IMR-90 (cell line): ENCODE results near the gene TMEM260.

Experiments used
- CHD1 ChIP-seq: IDR thresholded peaks from 2 replicates; pipeline ENCODE4 v1.6.1; 2012; ENCODE audit warnings: low read depth, low read length, improper control_type of control experiment
- FOS ChIP-seq: fragments of 150-350 bp; IDR thresholded peaks from 2 replicates; pipeline ENCODE4 v1.6.1; 2016; ENCODE audit warnings: low read depth, low read length
- MAZ ChIP-seq: IDR thresholded peaks from 2 replicates; pipeline ENCODE4 v1.6.1; 2012; ENCODE audit warnings: low read depth, mild to moderate bottlenecking, low read length, improper control_type of control experiment, moderate library complexity, borderline replicate concordance
- MXI1 ChIP-seq: IDR thresholded peaks from 2 replicates; pipeline ENCODE4 v1.6.1; 2012; ENCODE audit warnings: low read depth, mild to moderate bottlenecking, low read length, moderate library complexity, borderline replicate concordance
- POLR2A ChIP-seq: IDR thresholded peaks from 2 replicates; pipeline ENCODE4 v1.6.1; 2012; ENCODE audit warnings: mild to moderate bottlenecking, low read depth, low read length
- RAD21 ChIP-seq: IDR thresholded peaks from 2 replicates; pipeline ENCODE4 v1.6.1; 2012; ENCODE audit warnings: low read length, improper control_type of control experiment
- RCOR1 ChIP-seq: IDR thresholded peaks from 2 replicates; pipeline ENCODE4 v1.6.1; 2012; ENCODE audit warnings: mild to moderate bottlenecking, low read length, improper control_type of control experiment; ENCODE audit not compliant: insufficient replicate concordance
- RFX5 ChIP-seq: IDR thresholded peaks from 2 replicates; pipeline ENCODE4 v1.8.0; 2012; ENCODE audit warnings: low read depth, mild to moderate bottlenecking, low read length, moderate library complexity
- SMC3 ChIP-seq: fragments of 150-350 bp; IDR thresholded peaks from 2 replicates; pipeline ENCODE4 v1.6.1; 2016; ENCODE audit warnings: low read depth, mild to moderate bottlenecking, antibody characterized with exemption, low read length, moderate library complexity
- USF2 ChIP-seq: fragments of 150-350 bp; IDR thresholded peaks from 2 replicates; pipeline ENCODE4 v1.6.1; 2017; ENCODE audit warnings: mild to moderate bottlenecking, antibody characterized with exemption, low read length, low read depth
- TF ChIP-seq, protein P1 (sequence below): conservative IDR thresholded peaks from 2 replicates; pipeline ENCODE4 v1.5.1; 2012; ENCODE audit warnings: mild to moderate bottlenecking, low read depth, low read length, improper control_type of control experiment

DNA sequence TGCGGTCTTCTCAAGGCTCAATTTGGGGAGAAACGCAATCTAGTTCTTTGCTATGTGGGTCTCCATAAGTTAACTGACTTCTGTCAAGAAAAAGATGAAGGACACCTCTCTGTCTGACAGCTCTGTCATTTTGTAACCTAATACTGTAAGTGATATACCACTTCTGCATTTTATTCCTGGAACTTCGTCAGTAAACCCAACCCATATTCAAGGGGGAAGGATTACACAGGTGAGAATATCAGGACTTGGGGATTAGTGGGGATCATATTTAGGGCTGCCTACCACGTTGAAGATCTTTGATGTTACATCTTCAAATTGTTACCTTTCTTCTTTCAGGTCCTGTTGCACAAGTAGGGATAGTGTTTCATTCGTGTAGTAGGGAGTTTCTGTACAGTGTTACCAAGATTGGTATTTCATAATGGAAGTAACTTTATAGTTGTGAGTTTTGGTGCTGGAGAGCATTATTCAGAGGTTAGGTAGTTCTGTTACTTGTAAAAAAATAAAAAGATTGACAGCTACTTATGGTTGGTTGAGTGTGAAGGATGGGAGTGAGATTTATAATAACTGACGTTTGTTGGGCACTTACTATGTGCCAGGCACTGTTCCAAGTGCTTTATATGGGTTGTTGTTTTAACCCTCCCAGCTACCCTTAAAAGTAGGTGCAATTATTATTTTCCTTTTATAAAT lies 1.6 kb downstream of the TMEM260 start:
- TF ChIP-seq, protein P1, sequence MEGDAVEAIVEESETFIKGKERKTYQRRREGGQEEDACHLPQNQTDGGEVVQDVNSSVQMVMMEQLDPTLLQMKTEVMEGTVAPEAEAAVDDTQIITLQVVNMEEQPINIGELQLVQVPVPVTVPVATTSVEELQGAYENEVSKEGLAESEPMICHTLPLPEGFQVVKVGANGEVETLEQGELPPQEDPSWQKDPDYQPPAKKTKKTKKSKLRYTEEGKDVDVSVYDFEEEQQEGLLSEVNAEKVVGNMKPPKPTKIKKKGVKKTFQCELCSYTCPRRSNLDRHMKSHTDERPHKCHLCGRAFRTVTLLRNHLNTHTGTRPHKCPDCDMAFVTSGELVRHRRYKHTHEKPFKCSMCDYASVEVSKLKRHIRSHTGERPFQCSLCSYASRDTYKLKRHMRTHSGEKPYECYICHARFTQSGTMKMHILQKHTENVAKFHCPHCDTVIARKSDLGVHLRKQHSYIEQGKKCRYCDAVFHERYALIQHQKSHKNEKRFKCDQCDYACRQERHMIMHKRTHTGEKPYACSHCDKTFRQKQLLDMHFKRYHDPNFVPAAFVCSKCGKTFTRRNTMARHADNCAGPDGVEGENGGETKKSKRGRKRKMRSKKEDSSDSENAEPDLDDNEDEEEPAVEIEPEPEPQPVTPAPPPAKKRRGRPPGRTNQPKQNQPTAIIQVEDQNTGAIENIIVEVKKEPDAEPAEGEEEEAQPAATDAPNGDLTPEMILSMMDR: no peak
- no peak for TF ChIP-seq SMC3
- TF ChIP-seq POLR2A: no peak
- TF ChIP-seq CHD1: no peak
- no peak for TF ChIP-seq MAZ
- TF ChIP-seq MXI1: no peak
- no peak for TF ChIP-seq RFX5
- no peak for TF ChIP-seq FOS
- no peak for TF ChIP-seq USF2
- no peak for TF ChIP-seq RCOR1
- TF ChIP-seq RAD21: no peak
